CD4-positive, alpha-beta T cell (primary cell): ENCODE results near the gene NPVF. TPM values are rescaled to one million over a fixed set of nuclear protein-coding genes. Genes with fewer than 3 reads are reported as not detected.

Experiments
- ATAC-seq: fragments of 200-7000 bp; cut with Tn5 transposase; one replicate; pipeline ENCODE4 v1.10.0; 2022; ENCODE audit warnings: mild to moderate bottlenecking; ENCODE audit not compliant: poor library complexity
- CTCF ChIA-PET: fragments of 350-600 bp; sonication (Branson Sonifier 250); formaldehyde crosslinking; loops from one replicate; lab custom pipeline; 2021; ENCODE audit warnings: antibody characterized with exemption, inconsistent platforms; lab: Charles Lee
- POLR2A ChIA-PET: fragments of 350-600 bp; sonication (Branson Sonifier 250); formaldehyde crosslinking; loops from one replicate; lab custom pipeline; 2021; ENCODE audit warnings: antibody characterized with exemption, inconsistent platforms; lab: Charles Lee
- DNase-seq, 14 experiments: peaks; one replicate each; pipeline ENCODE4 v3.0.0-alpha.2; 2013 to 2020; ENCODE audit warnings: mixed read lengths in 2 of 14
- H3K27ac ChIP-seq, 2 donors: one replicate each; pipeline versions ENCODE4 v1.5.1 to v1.7.0; 2013; ENCODE audit warnings: low read length in 2 of 2, low read depth in 1 of 2, mild to moderate bottlenecking in 1 of 2
- H3K27me3 ChIP-seq, 2 experiments: 1 replicate in 1 of 2; 2 replicates in 1 of 2; pipeline versions ENCODE4 v1.6.1 to v1.7.0; 2013; ENCODE audit warnings: low read length in 2 of 2, control low read depth in 1 of 2, mild to moderate bottlenecking in 1 of 2, moderate library complexity in 1 of 2; ENCODE audit not compliant: insufficient read depth in 2 of 2, control insufficient read depth in 1 of 2
- H3K36me3 ChIP-seq: one replicate; pipeline ENCODE4 v1.6.1; 2013; ENCODE audit warnings: low read length, control low read depth; ENCODE audit not compliant: insufficient read depth
- H3K4me1 ChIP-seq: one replicate; pipeline ENCODE4 v1.6.1; 2013; ENCODE audit warnings: low read length, control low read depth; ENCODE audit not compliant: insufficient read depth
- H3K4me3 ChIP-seq: one replicate; pipeline ENCODE4 v1.5.1; 2013; ENCODE audit warnings: mild to moderate bottlenecking, low read length, moderate library complexity
- H3K9me3 ChIP-seq, 2 experiments: 1 replicate in 1 of 2; 2 replicates in 1 of 2; pipeline versions ENCODE4 v1.6.1 to v1.7.0; 2013; ENCODE audit warnings: low read length in 2 of 2, mild to moderate bottlenecking in 2 of 2, control low read depth in 1 of 2, moderate library complexity in 1 of 2; ENCODE audit not compliant: control insufficient read depth in 1 of 2, insufficient read depth in 1 of 2
- H3K27ac Mint-ChIP-seq: one replicate; pipeline ENCODE4 v1.8.0; 2020; ENCODE audit warnings: mixed read lengths
- H3K27me3 Mint-ChIP-seq: one replicate; pipeline ENCODE4 v1.8.0; 2021; ENCODE audit warnings: mixed read lengths
- H3K36me3 Mint-ChIP-seq: one replicate; pipeline ENCODE4 v1.8.0; 2021; ENCODE audit warnings: low read depth, mixed read lengths
- H3K4me1 Mint-ChIP-seq: one replicate; pipeline ENCODE4 v1.8.0; 2021; ENCODE audit warnings: low read depth, mixed read lengths
- H3K4me3 Mint-ChIP-seq: one replicate; pipeline ENCODE4 v1.8.0; 2020; ENCODE audit warnings: mild to moderate bottlenecking, mixed read lengths
- H3K9me3 Mint-ChIP-seq: one replicate; pipeline ENCODE4 v1.8.0; 2020; ENCODE audit warnings: mixed read lengths
- CTCF ChIP-seq: fragments of 200-600 bp; IDR thresholded peaks from one replicate; pipeline ENCODE4 v1.8.0; 2022; ENCODE audit warnings: antibody characterized with exemption, mild to moderate bottlenecking
- intact Hi-C, 2 experiments: fragments of 100-400 bp; cut with DNase I in 1 of 2; cut with micrococcal nuclease in 1 of 2; formaldehyde crosslinking; loops; one replicate each; pipeline versions ENCODE4 v1.15.1 to v1.9.0; 2023 to 2025; cut with DNase I, micrococcal nuclease
- total RNA-seq, 174 experiments: library from RNA in 2 of 174; stranded (reverse) in 2 of 174; gene quantifications; one replicate each; pipeline ENCODE4 v1.2.3 and lab custom pipeline; 2021 to 2026

The NPVF gene
- total RNA-seq, 2 experiments from 2014 or later: not detected

GRCh38 chr7:25262586-25262985 is 34.3 kb upstream of the NPVF start:
- no peak for DNase-seq
- ChIA-PET CTCF (no interaction called here), POLR2A (no interaction called here)
- intact Hi-C loops: no loop called here
- Mint-ChIP-seq H3K36me3 (no peaks in the 10 kb centered on the region), H3K9me3 (no peaks in the 10 kb centered on the region), H3K4me1 (peaks cover 33% of the 10 kb centered on the region), H3K27ac (peak overlapping the region; percentile 60), H3K27me3 (no peaks in the 10 kb centered on the region), H3K4me3 (no peak overlapping the region)
- no peak for TF ChIP-seq CTCF
- ATAC-seq: no peak
- no peaks in the 10 kb centered on the region for H3K36me3 ChIP-seq
- no peak overlapping the region for H3K27ac ChIP-seq
- H3K4me1 ChIP-seq: peaks cover 9% of the 10 kb centered on the region
- no peaks in the 10 kb centered on the region for H3K27me3 ChIP-seq
- H3K9me3 ChIP-seq: no peaks in the 10 kb centered on the region
- no peak overlapping the region for H3K4me3 ChIP-seq

GRCh38 chr7:25261545-25262140 is 33.4 kb upstream of the NPVF start:
- H3K27ac ChIP-seq: no peak overlapping the region
- TF ChIP-seq CTCF: no peak
- Mint-ChIP-seq H3K36me3 (no peaks in the 10 kb centered on the region), H3K9me3 (no peaks in the 10 kb centered on the region), H3K27ac (peak overlapping the region; percentile 60), H3K27me3 (no peaks in the 10 kb centered on the region), H3K4me3 (peak overlapping the region; percentile 77), H3K4me1 (peaks cover 33% of the 10 kb centered on the region)
- H3K27me3 ChIP-seq: no peaks in the 10 kb centered on the region
- POLR2A ChIA-PET: interaction anchor here (0.7 to 1.6 kb wide), 2 partner anchors 304 to 590 kb away, joined by 3 to 10 read pairs; no protein-coding TSS in a partner anchor
- peak overlapping the region; percentile 5 for H3K4me3 ChIP-seq
- H3K36me3 ChIP-seq: no peaks in the 10 kb centered on the region
- DNase-seq (no peak), ATAC-seq (no peak)
- peaks cover 9% of the 10 kb centered on the region for H3K4me1 ChIP-seq
- CTCF ChIA-PET: interaction anchor here (1.3 to 2.5 kb wide), 3 partner anchors 45 to 308 kb away, joined by 3 to 10 read pairs (median 5); no protein-coding TSS in a partner anchor
- intact Hi-C loops: no loop called here
- H3K9me3 ChIP-seq: no peaks in the 10 kb centered on the region

- Histone ChIP-seq H3K27ac (no peak overlapping the region), H3K27me3 (no peaks in the 10 kb centered on the region), H3K4me1 (peaks cover 9% of the 10 kb centered on the region), H3K36me3 (no peaks in the 10 kb centered on the region), H3K9me3 (no peaks in the 10 kb centered on the region), H3K4me3 (peak overlapping the region; percentile 5)
- H3K4me3 Mint-ChIP-seq: peak overlapping the region; percentile 77
- DNase-seq: peak in 6 of 14 experiments; percentile 7 to 65 (median 37)
- no peaks in the 10 kb centered on the region for H3K36me3 Mint-ChIP-seq
- H3K9me3 Mint-ChIP-seq: no peaks in the 10 kb centered on the region
- intact Hi-C loops: no loop called here
- peak overlapping the region; percentile 60 for H3K27ac Mint-ChIP-seq
- ChIA-PET POLR2A (interaction anchor here (0.7 to 1.6 kb wide), 2 partner anchors 305 to 591 kb away, joined by 3 to 10 read pairs; no protein-coding TSS in a partner anchor), CTCF (interaction anchor here (1.3 to 2.5 kb wide), 3 partner anchors 44 to 308 kb away, joined by 3 to 10 read pairs (median 5); no protein-coding TSS in a partner anchor)
- H3K4me1 Mint-ChIP-seq: peaks cover 33% of the 10 kb centered on the region
- peak; percentile 92 for ATAC-seq
- H3K27me3 Mint-ChIP-seq: no peaks in the 10 kb centered on the region
- no peak for TF ChIP-seq CTCF
These were observed 32.7 kb upstream of the NPVF start for GRCh38 chr7:25260862-25261494.
